H9 (cell line): ENCODE results near the gene RNF146. TPM values are rescaled to one million over a fixed set of nuclear protein-coding genes. Genes with fewer than 3 reads are reported as not detected.

Experiments
- DNase-seq: peaks from one replicate; pipeline ENCODE4 v3.0.0-alpha.2; 2017
- H2AFZ ChIP-seq: one replicate; pipeline ENCODE4 v1.6.1; 2013; ENCODE audit warnings: mild to moderate bottlenecking, low read length, control low read depth, moderate library complexity
- H2AK5ac ChIP-seq: 2 replicates; pipeline ENCODE4 v1.6.1; 2013; ENCODE audit warnings: low read length, control low read depth, mixed read lengths; ENCODE audit not compliant: insufficient read length
- H2BK120ac ChIP-seq: one replicate; pipeline ENCODE4 v1.6.1; 2013; ENCODE audit warnings: low read depth, mild to moderate bottlenecking, low read length, control low read depth, inconsistent platforms; ENCODE audit not compliant: poor library complexity, severe bottlenecking
- H2BK12ac ChIP-seq: 2 replicates; pipeline ENCODE4 v1.6.1; 2013; ENCODE audit warnings: low read length, control low read depth, mixed read lengths, low read depth; ENCODE audit not compliant: insufficient read length
- H2BK15ac ChIP-seq: 2 replicates; pipeline ENCODE4 v1.6.1; 2013; ENCODE audit warnings: low read depth, low read length, control low read depth
- H2BK20ac ChIP-seq: one replicate; pipeline ENCODE4 v1.6.1; 2013; ENCODE audit warnings: low read depth, mild to moderate bottlenecking, low read length, control low read depth, inconsistent platforms; ENCODE audit not compliant: poor library complexity, severe bottlenecking
- H2BK5ac ChIP-seq: 2 replicates; pipeline ENCODE4 v1.6.1; 2013; ENCODE audit warnings: low read length, control low read depth, mixed read lengths; ENCODE audit not compliant: insufficient read length
- H3K14ac ChIP-seq: 2 replicates; pipeline ENCODE4 v1.6.1; 2013; ENCODE audit warnings: low read length, control low read depth; ENCODE audit not compliant: insufficient read depth
- H3K18ac ChIP-seq: 2 replicates; pipeline ENCODE4 v1.6.1; 2013; ENCODE audit warnings: low read depth, mild to moderate bottlenecking, mixed read lengths, low read length, control low read depth; ENCODE audit not compliant: insufficient read length
- H3K23ac ChIP-seq: 2 replicates; pipeline ENCODE4 v1.6.1; 2013; ENCODE audit warnings: low read length, control low read depth, mixed read lengths, low read depth; ENCODE audit not compliant: insufficient read length
- H3K23me2 ChIP-seq: 2 replicates; pipeline ENCODE4 v1.6.1; 2013; ENCODE audit warnings: low read depth, mild to moderate bottlenecking, mixed read lengths, low read length, control low read depth; ENCODE audit not compliant: insufficient read length, poor library complexity, severe bottlenecking
- H3K27ac ChIP-seq: 2 replicates; pipeline ENCODE4 v1.5.1; 2013; ENCODE audit warnings: low read length, control low read depth, mixed read lengths, low read depth; ENCODE audit not compliant: insufficient read length
- H3K27me3 ChIP-seq: 2 replicates; pipeline ENCODE4 v1.6.1; 2013; ENCODE audit warnings: low read length, control low read depth, inconsistent platforms; ENCODE audit not compliant: insufficient read depth
- H3K4ac ChIP-seq: 2 replicates; pipeline ENCODE4 v1.6.1; 2013; ENCODE audit warnings: low read depth, mild to moderate bottlenecking, control low read depth, inconsistent platforms, low read length, moderate library complexity
- H3K4me1 ChIP-seq: 2 replicates; pipeline ENCODE4 v1.6.1; 2013; ENCODE audit warnings: low read length, control low read depth, inconsistent platforms; ENCODE audit not compliant: insufficient read depth
- H3K4me2 ChIP-seq: 2 replicates; pipeline ENCODE4 v1.6.1; 2013; ENCODE audit warnings: low read length, control low read depth, mixed read lengths; ENCODE audit not compliant: insufficient read length, insufficient read depth
- H3K56ac ChIP-seq: 2 replicates; pipeline ENCODE4 v1.6.1; 2013; ENCODE audit warnings: low read depth, mild to moderate bottlenecking, mixed read lengths, low read length, control low read depth; ENCODE audit not compliant: insufficient read length
- H3K79me1 ChIP-seq: 2 replicates; pipeline ENCODE4 v1.6.1; 2013; ENCODE audit warnings: low read depth, mild to moderate bottlenecking, moderate library complexity, low read length, control low read depth, inconsistent platforms; ENCODE audit not compliant: insufficient read depth, poor library complexity, severe bottlenecking
- H3K79me2 ChIP-seq: 2 replicates; pipeline ENCODE4 v1.6.1; 2013; ENCODE audit warnings: low read length, control low read depth, inconsistent platforms; ENCODE audit not compliant: insufficient read depth
- H3K9ac ChIP-seq: 2 replicates; pipeline ENCODE4 v1.6.1; 2013; ENCODE audit warnings: low read length, control low read depth, mixed read lengths; ENCODE audit not compliant: insufficient read length; ENCODE audit errors: extremely low read depth
- H3K9me3 ChIP-seq: one replicate; pipeline ENCODE4 v1.6.1; 2013; ENCODE audit warnings: low read depth, low read length, inconsistent platforms; ENCODE audit not compliant: control insufficient read depth
- H3T11ph ChIP-seq: one replicate; pipeline ENCODE4 v1.6.1; 2013; ENCODE audit warnings: mild to moderate bottlenecking, low read length, control low read depth, inconsistent platforms
- H4K20me1 ChIP-seq: one replicate; pipeline ENCODE4 v1.6.1; 2013; ENCODE audit not compliant: control insufficient read depth, insufficient read length, insufficient read depth
- H4K5ac ChIP-seq: 2 replicates; pipeline ENCODE4 v1.6.1; 2013; ENCODE audit warnings: low read depth, mild to moderate bottlenecking, mixed read lengths, low read length, control low read depth; ENCODE audit not compliant: insufficient read length
- H4K8ac ChIP-seq: replicated peaks from 2 replicates; pipeline ENCODE4 v1.6.1; 2013; ENCODE audit warnings: low read length, control low read depth, mixed read lengths, low read depth; ENCODE audit not compliant: insufficient read length
- H4K91ac ChIP-seq: 2 replicates; pipeline ENCODE4 v1.6.1; 2013; ENCODE audit warnings: low read depth, mild to moderate bottlenecking, moderate library complexity, mixed read lengths, low read length, control low read depth; ENCODE audit not compliant: insufficient read length
- H3K27ac Mint-ChIP-seq, 3 experiments: 2 replicates in 2 of 3; 3 replicates in 1 of 3; pipeline ENCODE4 v1.8.0; 2020 to 2021; ENCODE audit warnings: mixed read lengths in 3 of 3, mild to moderate bottlenecking in 1 of 3, moderate library complexity in 1 of 3
- H3K27me3 Mint-ChIP-seq: 2 replicates; pipeline ENCODE4 v1.8.0; 2021; ENCODE audit warnings: low read depth, mild to moderate bottlenecking, moderate library complexity, mixed read lengths
- H3K36me3 Mint-ChIP-seq, 3 experiments: 2 replicates in 2 of 3; 3 replicates in 1 of 3; pipeline ENCODE4 v1.8.0; 2020 to 2021; ENCODE audit warnings: low read depth in 3 of 3, mixed read lengths in 3 of 3; ENCODE audit not compliant: insufficient read depth in 1 of 3
- H3K4me1 Mint-ChIP-seq, 2 experiments: 2 replicates each; pipeline ENCODE4 v1.8.0; 2020; ENCODE audit warnings: mixed read lengths in 2 of 2
- H3K4me3 Mint-ChIP-seq, 2 experiments: 2 replicates in 1 of 2; 3 replicates in 1 of 2; pipeline ENCODE4 v1.8.0; 2020 to 2021; ENCODE audit warnings: mild to moderate bottlenecking in 2 of 2, mixed read lengths in 2 of 2, moderate library complexity in 1 of 2
- H3K9me3 Mint-ChIP-seq, 2 experiments: 2 replicates in 1 of 2; 3 replicates in 1 of 2; pipeline ENCODE4 v1.8.0; 2020; ENCODE audit warnings: mild to moderate bottlenecking in 2 of 2, mixed read lengths in 2 of 2, moderate library complexity in 1 of 2
- CTCF ChIP-seq: fragments of 200-600 bp; sonication (generic); conservative IDR thresholded peaks from 3 replicates; pipeline ENCODE4 v1.8.0; 2021; ENCODE audit warnings: antibody characterized with exemption, mild to moderate bottlenecking
- WGBS: extraction: QIAGEN DNeasy Blood & Tissue Kit; methylation state at CpG from one replicate; pipeline ENCODE4 v1.1.7; 2013; ENCODE audit warnings: missing lambda C conversion rate, low lambda C conversion rate, mixed read lengths; ENCODE audit not compliant: insufficient read length; ENCODE audit errors: extremely low coverage; 5-methylcytosine and 5-hydroxymethylcytosine counted together
- total RNA-seq: library from RNA; stranded (reverse); gene quantifications from 2 replicates; pipeline ENCODE4 v1.2.1, GENCODE V29; 2021

The RNF146 gene
- total RNA-seq, 1 experiment from 2014 or later = 20.4 TPM

GRCh38 chr6:127222418-127222817 is 44.2 kb upstream of the RNF146 start:
- Histone ChIP-seq H4K8ac (no peak overlapping the region), H4K20me1 (no peaks in the 10 kb centered on the region), H3K18ac (no peak overlapping the region), H2BK15ac (no peak overlapping the region), H2BK120ac (no peak overlapping the region), H3K56ac (no peak overlapping the region), H2AFZ (no peak overlapping the region), H4K5ac (no peak overlapping the region), H3K79me2 (no peaks in the 10 kb centered on the region), H2BK5ac (no peak overlapping the region), H3K27me3 (no peaks in the 10 kb centered on the region), H2AK5ac (no peak overlapping the region), H3T11ph (no peak overlapping the region), H4K91ac (no peak overlapping the region), H3K9me3 (no peaks in the 10 kb centered on the region), H3K23me2 (no peaks in the 10 kb centered on the region), H2BK20ac (no peak overlapping the region), H3K14ac (no peak overlapping the region), H3K27ac (no peak overlapping the region), H3K4me1 (no peaks in the 10 kb centered on the region), H2BK12ac (no peak overlapping the region), H3K79me1 (no peaks in the 10 kb centered on the region), H3K23ac (no peak overlapping the region), H3K4me2 (no peak overlapping the region), H3K4ac (no peak overlapping the region), H3K9ac (no peak overlapping the region)
- H3K4me1 Mint-ChIP-seq = 0 out of 4 replicates have a peak, but pooled peaks cover 0 to 2% of the 10 kb centered on the region in 2 experiments
- H3K36me3 Mint-ChIP-seq = no peaks in the 10 kb centered on the region
- no peak overlapping the region for H3K4me3 Mint-ChIP-seq
- H3K9me3 Mint-ChIP-seq = no peaks in the 10 kb centered on the region
- TF ChIP-seq CTCF = no peak
- no peaks in the 10 kb centered on the region for H3K27me3 Mint-ChIP-seq
- no CpG with 5 or more reads among the region's 1 CpG for WGBS
- H3K27ac Mint-ChIP-seq = no peak overlapping the region
- no peak for DNase-seq
